H1 (cell line): ENCODE data around the gene PCNP. TPM values are rescaled to one million over a fixed set of nuclear protein-coding genes. Genes with fewer than 3 reads are reported as not detected.

Experiments used
- CBX5 ChIP-seq: fragments of 300-800, 300-1000 bp; sonication (generic); IDR thresholded peaks from 2 replicates; pipeline ENCODE4 v1.7.1; 2016; ENCODE audit warnings: antibody characterized with exemption, low read length, low read depth
- CHD7 ChIP-seq: fragments of 300-600 bp; sonication (generic); IDR thresholded peaks from 2 replicates; pipeline ENCODE4 v1.7.1; 2012; ENCODE audit warnings: low read length, moderate library complexity, mild to moderate bottlenecking, inconsistent platforms; ENCODE audit not compliant: insufficient replicate concordance
- CTBP2 ChIP-seq: IDR thresholded peaks from 2 replicates; pipeline ENCODE4 v1.7.0; 2011; ENCODE audit warnings: borderline replicate concordance, mild to moderate bottlenecking, moderate library complexity, mixed read lengths, low read length; ENCODE audit not compliant: insufficient read depth, insufficient read length
- EP300 ChIP-seq, 2 experiments: IDR thresholded peaks; 1 replicate in 1 of 2; 2 replicates in 1 of 2; pipeline ENCODE4 v1.6.1; 2011 to 2012; ENCODE audit warnings: low read depth in 2 of 2, low read length in 2 of 2, mild to moderate bottlenecking in 2 of 2, borderline replicate concordance in 1 of 2, inconsistent platforms in 1 of 2, moderate library complexity in 1 of 2
- GTF2F1 ChIP-seq: IDR thresholded peaks from 2 replicates; pipeline ENCODE4 v1.6.1; 2012; ENCODE audit warnings: low read depth, low read length, improper control_type of control experiment, borderline replicate concordance
- SIX5 ChIP-seq: IDR thresholded peaks from 2 replicates; pipeline ENCODE4 v1.6.1; 2011; ENCODE audit warnings: mild to moderate bottlenecking, low read depth, low read length
- TBP ChIP-seq: IDR thresholded peaks from 2 replicates; pipeline ENCODE4 v1.6.1; 2011; ENCODE audit warnings: low read depth, low read length, improper control_type of control experiment
- polyA plus RNA-seq, 7 experiments: library from polyadenylated mRNA; depleted of rRNA in 3 of 7; stranded (reverse) in 5 of 7; unstranded in 2 of 7; fragments of >200 nt in 5 of 7; fragments of 200-250 nt in 2 of 7; gene quantifications; 1 replicate in 5 of 7; 2 replicates in 1 of 7; 4 replicates in 1 of 7; pipeline versions ENCODE4 v1.2.1 to v1.2.3, GENCODE V29; 2011 to 2013; ENCODE audit warnings: missing spikeins in 2 of 7, mixed read lengths in 2 of 7
- total RNA-seq: library from RNA; stranded (reverse); fragmentation: NEBNext Ultra II Directional; extraction: Animal tissue kit (Norgen Biotek cat#: 25700); gene quantifications from 2 replicates; pipeline ENCODE4 v1.2.1, GENCODE V29; 2021

PCNP gene
- total and polyA plus RNA-seq, 2 of the 8 experiments (the other 6 are each of a cell fraction or from before 2014, with no cell fraction given), result 29.1 to 192 TPM

- TF ChIP-seq CTBP2 (no peak), TBP (no peak), EP300 (IDR thresholded peaks at IDR 0.05; ENCODE audit: borderline replicate concordance in 1 of 2, low read depth in 2 of 2, low read length in 2 of 2) (no peak), CHD7 (no peak), CBX5 (no peak), GTF2F1 (no peak), SIX5 (no peak)
- TF ChIP-seq, all 59 proteins: peak for 0
These were observed 28.8 kb downstream of the PCNP start (continued) for GRCh38 chr3:101602731-101603130.
